Lung (tissue), 12 donors: ENCODE measurements around the gene PARP11. TPM values are rescaled to one million over a fixed set of nuclear protein-coding genes. Genes with fewer than 3 reads are reported as not detected.

Experiments used
- ATAC-seq: fragments of 200-7000 bp; cut with Tn5 transposase; one replicate; pipeline ENCODE4 v1.9.1; 2020; ENCODE audit warnings: moderate number of reproducible peaks; ENCODE audit not compliant: insufficient read depth, low FRiP score
- DNase-seq, 3 donors: peaks; one replicate each; pipeline ENCODE4 v3.0.0-alpha.2; 2013 to 2017
- H3K27ac ChIP-seq, 2 donors: one replicate each; pipeline ENCODE4 v1.5.1; 2013; ENCODE audit warnings: mild to moderate bottlenecking in 2 of 2, moderate library complexity in 2 of 2, control low read depth in 1 of 2, inconsistent platforms in 1 of 2, low read depth in 1 of 2, low read length in 1 of 2
- H3K27me3 ChIP-seq, 3 donors: one replicate each; pipeline ENCODE4 v1.5.1; 2013; ENCODE audit warnings: low read length in 2 of 3; ENCODE audit not compliant: control insufficient read depth in 3 of 3, insufficient read depth in 3 of 3
- H3K36me3 ChIP-seq, 4 donors: one replicate each; pipeline ENCODE4 v1.5.1; 2013; ENCODE audit warnings: low read length in 4 of 4, mild to moderate bottlenecking in 1 of 4, moderate library complexity in 1 of 4; ENCODE audit not compliant: control insufficient read depth in 4 of 4, insufficient read depth in 4 of 4
- H3K4me1 ChIP-seq, 5 donors: one replicate each; pipeline ENCODE4 v1.5.1; 2013; ENCODE audit warnings: low read length in 5 of 5, mild to moderate bottlenecking in 2 of 5, moderate library complexity in 1 of 5; ENCODE audit not compliant: control insufficient read depth in 5 of 5, insufficient read depth in 5 of 5
- H3K4me3 ChIP-seq: one replicate; pipeline ENCODE4 v1.5.1; 2013; ENCODE audit warnings: mild to moderate bottlenecking, control low read depth, moderate library complexity
- H3K9ac ChIP-seq, 2 donors: one replicate each; pipeline ENCODE4 v1.5.1; 2013; ENCODE audit warnings: low read length in 2 of 2, control low read depth in 1 of 2; ENCODE audit not compliant: insufficient read depth in 1 of 2
- H3K9me3 ChIP-seq, 4 donors: one replicate each; pipeline ENCODE4 v1.5.1; 2013; ENCODE audit warnings: low read length in 3 of 4, mild to moderate bottlenecking in 1 of 4, moderate library complexity in 1 of 4; ENCODE audit not compliant: control insufficient read depth in 4 of 4, insufficient read depth in 3 of 4
- CTCF ChIP-seq: IDR thresholded peaks from 2 replicates; pipeline ENCODE4 v1.5.1; 2012; ENCODE audit warnings: mild to moderate bottlenecking; ENCODE audit errors: control extremely low read depth, extremely low read depth
- WGBS, 2 donors: extraction: QIAGEN DNeasy Blood & Tissue Kit; methylation state at CpG; one replicate each; pipeline ENCODE4 v1.1.7; 2013; 5-methylcytosine and 5-hydroxymethylcytosine counted together
- polyA plus RNA-seq, 2 donors: library from polyadenylated mRNA; stranded (reverse); fragments of 200-250 nt; gene quantifications; one replicate each; pipeline ENCODE4 v1.2.1, GENCODE V29; 2013
- total RNA-seq, 2 donors: library from RNA; depleted of rRNA in 1 of 2; stranded (reverse); fragments of >200 nt in 1 of 2; gene quantifications; one replicate each; pipeline ENCODE4 v1.2.1, GENCODE V29; 2014 to 2021
- donor health status: control.
- donor health status: control.
- donor health status: Bipolar disorder and iron deficiency.
- donor health status: healthy.
- donor health status: DM: yes; HTN: yes; CAD: no.

The PARP11 gene
- total and polyA plus RNA-seq, 4 donors, result 2.7 to 12.8 (median 8.1) TPM

GRCh38 chr12:3896801-3897351, 23.7 kb upstream of the PARP11 start:
- 32 to 37% methylated on average over 2 of the region's 2 CpGs for whole genome bisulfite sequencing, 2 donors
- ATAC-seq, result peak; percentile 69
- TF ChIP-seq CTCF, result no peak

GRCh38 chr12:3896356-3896755, 23.2 kb upstream of the PARP11 start:
- Histone ChIP-seq H3K4me3 (no peak overlapping the region), H3K9ac (no peak overlapping the region), H3K4me1 (peaks cover 0 to 11% (median 0%) of the 10 kb centered on the region in 5 donors), H3K36me3 (no peaks in the 10 kb centered on the region), H3K27me3 (no peaks in the 10 kb centered on the region), H3K9me3 (no peaks in the 10 kb centered on the region), H3K27ac (peak overlapping the region in 1 of 2 donors; percentile 45)
- ATAC-seq (no peak), DNase-seq (peak in 1 of 3 donors; percentile 47)
- WGBS, 2 donors, result 30 to 51% methylated on average over 2 of the region's 2 CpGs
- TF ChIP-seq CTCF, result no peak

More at GRCh38 chr12:3896801-3897351, 23.7 kb upstream of the PARP11 start:
- DNase-seq, result peak in 2 of 3 donors; percentile 28 to 74
- peaks cover 0 to 11% (median 0%) of the 10 kb centered on the region in 5 donors for H3K4me1 ChIP-seq
- H3K27me3 ChIP-seq, result no peaks in the 10 kb centered on the region
- H3K27ac ChIP-seq, result peak overlapping the region in 1 of 2 donors; percentile 45
- H3K9me3 ChIP-seq, result no peaks in the 10 kb centered on the region
- no peak overlapping the region for H3K4me3 ChIP-seq
- H3K9ac ChIP-seq, result no peak overlapping the region
- H3K36me3 ChIP-seq, result no peaks in the 10 kb centered on the region

- Histone ChIP-seq H3K4me3 (no peak overlapping the region), H3K4me1 (peaks cover 0 to 11% (median 0%) of the 10 kb centered on the region in 5 donors), H3K9ac (no peak overlapping the region), H3K36me3 (no peaks in the 10 kb centered on the region), H3K27me3 (no peaks in the 10 kb centered on the region), H3K27ac (no peak overlapping the region), H3K9me3 (no peaks in the 10 kb centered on the region)
- ATAC-seq (no peak), DNase-seq (no peak)
- no peak for TF ChIP-seq CTCF
- 84 to 85% methylated on average over 2 of the region's 2 CpGs for whole genome bisulfite sequencing, 2 donors
Observed at GRCh38 chr12:3892631-3893030, 19.4 kb upstream of the PARP11 start.

GRCh38 chr12:3891201-3891600, 18.0 kb upstream of the PARP11 start:
- DNase-seq (no peak), ATAC-seq (no peak)
- Histone ChIP-seq H3K27me3 (no peaks in the 10 kb centered on the region), H3K36me3 (no peaks in the 10 kb centered on the region), H3K4me1 (peaks cover 0 to 1% (median 0%) of the 10 kb centered on the region in 5 donors), H3K27ac (no peak overlapping the region), H3K9ac (no peak overlapping the region), H3K4me3 (no peak overlapping the region), H3K9me3 (no peaks in the 10 kb centered on the region)
- WGBS, 2 donors, result 73 to 87% methylated on average over 10 of the region's 10 CpGs
- TF ChIP-seq CTCF, result no peak
